ENCODE data around the gene COX5B. TPM values are rescaled to one million over a fixed set of nuclear protein-coding genes. Genes with fewer than 3 reads are reported as not detected.

The COX5B gene
- total and polyA plus RNA-seq, 10 of the 15 experiments (the other 5 are each of a cell fraction or from before 2014, with no cell fraction given): 69.5 to 518 (median 363) TPM

- TF ChIP-seq, protein P1, sequence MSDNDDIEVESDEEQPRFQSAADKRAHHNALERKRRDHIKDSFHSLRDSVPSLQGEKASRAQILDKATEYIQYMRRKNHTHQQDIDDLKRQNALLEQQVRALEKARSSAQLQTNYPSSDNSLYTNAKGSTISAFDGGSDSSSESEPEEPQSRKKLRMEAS (IDR thresholded peaks at IDR 0.05; ENCODE audit: low read depth, low read length): 0 out of 2 replicates have a peak, but pooled peaks have one; percentile 12
- TF ChIP-seq POU2F2 (IDR thresholded peaks at IDR 0.05; ENCODE audit: borderline replicate concordance, low read depth, low read length) (0 out of 3 replicates have a peak, but pooled peaks have one; percentile 34), PML (IDR thresholded peaks at IDR 0.05; ENCODE audit: low read length) (no peak), ZNF622 (IDR thresholded peaks at IDR 0.05) (no peak), MEF2B (IDR thresholded peaks at IDR 0.05; ENCODE audit: partially characterized antibody, poor library complexity, severe bottlenecking) (peak; percentile 75), ZNF274 (IDR thresholded peaks at IDR 0.05; ENCODE audit: insufficient read depth, insufficient read length) (no peak), RBBP5 (conservative IDR thresholded peaks at IDR 0.05) (no peak), STAT3 (IDR thresholded peaks at IDR 0.05; ENCODE audit: low read depth, low read length) (no peak), MTA3 (IDR thresholded peaks at IDR 0.05; ENCODE audit: borderline replicate concordance, low read length) (no peak), ZNF24 (IDR thresholded peaks at IDR 0.05) (no peak), ETV6 (conservative IDR thresholded peaks at IDR 0.05 in 1 of 2, IDR thresholded peaks at IDR 0.05 in 1 of 2; ENCODE audit: borderline replicate concordance in 1 of 2, low read depth in 1 of 2) (no peak), PAX5 (IDR thresholded peaks at IDR 0.05; ENCODE audit: borderline replicate concordance, low read depth, low read length) (no peak), SMAD5 (IDR thresholded peaks at IDR 0.05; ENCODE audit: low read depth) (no peak), HCFC1 (IDR thresholded peaks at IDR 0.05; ENCODE audit: low read length) (no peak), POLR2A (IDR thresholded peaks at IDR 0.05; ENCODE audit: low read depth, low read length) (no peak)
These were observed 16.6 kb downstream of the COX5B start (continued) for GRCh38 chr2:97662386-97662894.
